Urinary bladder (tissue), 4 donors: ENCODE data around the gene NCF4. TPM values are rescaled to one million over a fixed set of nuclear protein-coding genes. Genes with fewer than 3 reads are reported as not detected.

ENCODE experiments used
- DNase-seq: peaks from one replicate; pipeline ENCODE4 v3.0.0-alpha.2; 2015; ENCODE audit errors: extremely low spot score
- H3K27ac ChIP-seq: one replicate; pipeline ENCODE4 v1.5.1; 2013; ENCODE audit warnings: low read depth, mild to moderate bottlenecking, moderate library complexity
- H3K36me3 ChIP-seq: one replicate; pipeline ENCODE4 v1.6.1; 2013; ENCODE audit warnings: mild to moderate bottlenecking, moderate library complexity; ENCODE audit not compliant: insufficient read depth
- H3K4me1 ChIP-seq: one replicate; pipeline ENCODE4 v1.6.1; 2013; ENCODE audit warnings: mild to moderate bottlenecking, moderate library complexity; ENCODE audit not compliant: insufficient read depth
- H3K4me3 ChIP-seq: one replicate; pipeline ENCODE4 v1.5.1; 2013; ENCODE audit warnings: low read depth, low read length
- WGBS: extraction: QIAGEN DNeasy Blood & Tissue Kit; methylation state at CpG from one replicate; pipeline ENCODE4 v1.1.7; 2013; 5-methylcytosine and 5-hydroxymethylcytosine counted together
- polyA plus RNA-seq: library from polyadenylated mRNA; stranded (reverse); fragments of 200-250 nt; gene quantifications from one replicate; pipeline ENCODE4 v1.2.3, GENCODE V29; 2013
- total RNA-seq: library from RNA; depleted of rRNA; stranded (reverse); fragments of >200 nt; gene quantifications from one replicate; pipeline ENCODE4 v1.2.3, GENCODE V29; 2014
- donor health status: healthy with polysubstance abuse.
- donor health status: healthy.

Gene NCF4
- total and polyA plus RNA-seq, 2 donors = 9.7 to 11.9 TPM

DNA sequence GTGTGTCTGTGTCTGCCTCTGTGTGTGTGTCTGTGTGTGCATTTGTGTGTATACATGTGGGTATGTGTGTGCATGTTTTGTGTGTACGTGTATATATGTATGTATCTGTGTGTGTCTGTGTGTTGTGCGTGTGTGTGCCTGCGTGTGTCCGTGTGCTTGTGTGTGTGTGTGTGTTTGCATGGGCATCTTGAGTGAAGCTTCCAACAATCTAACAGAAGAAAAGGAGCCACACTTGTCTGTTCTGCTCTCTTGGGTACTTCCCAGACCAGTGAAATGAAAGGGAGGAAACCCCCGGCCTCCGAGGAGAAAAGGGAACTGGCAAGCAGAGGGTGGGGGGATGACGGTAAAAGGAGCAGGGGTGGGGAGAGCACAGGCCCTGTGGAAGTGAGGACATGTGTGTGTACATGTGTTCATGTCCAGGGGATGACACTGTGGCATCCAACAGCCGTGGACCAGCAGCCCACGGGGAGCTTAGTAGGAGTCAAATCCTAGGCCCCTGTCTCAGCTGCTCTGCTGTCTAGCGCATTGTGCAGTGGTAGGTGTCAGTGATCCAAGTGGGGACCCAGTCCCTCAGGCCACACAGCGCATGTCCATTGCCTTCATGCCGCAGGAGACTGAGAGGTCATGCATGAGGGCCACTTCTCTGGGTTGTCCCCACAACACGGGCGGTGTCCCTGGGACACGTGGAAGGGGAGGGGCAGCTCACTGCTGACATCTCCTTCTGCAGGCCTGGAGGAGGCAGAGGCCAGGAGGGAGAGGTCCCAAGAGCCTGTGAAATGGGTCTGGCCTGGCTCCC, 60.7 kb downstream of the NCF4 start:
- no peaks in the 10 kb centered on the region for H3K4me1 ChIP-seq
- H3K4me3 ChIP-seq = no peak overlapping the region
- H3K27ac ChIP-seq = no peak overlapping the region
- no peak for DNase-seq
- WGBS = 63% methylated on average over 15 of the region's 15 CpGs
- no peaks in the 10 kb centered on the region for H3K36me3 ChIP-seq

DNA sequence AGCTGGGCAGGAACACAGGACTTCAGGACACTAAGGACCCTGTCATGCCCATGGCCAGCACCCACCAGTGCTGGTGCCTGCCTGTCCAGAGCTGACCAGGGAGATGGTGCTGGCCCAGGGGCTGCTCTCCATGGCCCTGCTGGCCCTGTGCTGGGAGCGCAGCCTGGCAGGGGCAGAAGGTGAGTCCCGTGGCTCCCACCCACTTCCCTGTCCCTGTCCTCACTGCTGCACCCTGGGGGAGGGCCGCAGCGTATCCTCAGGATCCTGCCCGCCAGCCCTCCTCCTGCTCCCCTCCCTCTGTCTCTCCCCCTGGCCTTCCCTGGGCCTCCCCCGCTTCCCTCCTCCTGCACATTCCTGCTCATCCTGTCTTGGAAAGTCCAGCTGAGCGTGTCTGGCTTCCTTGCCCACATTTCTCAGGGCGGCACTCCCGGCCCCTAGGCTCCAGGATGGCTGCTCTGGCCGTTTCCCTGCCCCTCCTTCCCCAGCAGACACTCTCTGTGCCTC, 61.4 kb downstream of the NCF4 start:
- H3K27ac ChIP-seq = no peak overlapping the region
- 39% methylated on average over 10 of the region's 10 CpGs for WGBS
- no peak for DNase-seq
- no peak overlapping the region for H3K4me3 ChIP-seq
- H3K4me1 ChIP-seq = no peaks in the 10 kb centered on the region
- H3K36me3 ChIP-seq = no peaks in the 10 kb centered on the region

DNA sequence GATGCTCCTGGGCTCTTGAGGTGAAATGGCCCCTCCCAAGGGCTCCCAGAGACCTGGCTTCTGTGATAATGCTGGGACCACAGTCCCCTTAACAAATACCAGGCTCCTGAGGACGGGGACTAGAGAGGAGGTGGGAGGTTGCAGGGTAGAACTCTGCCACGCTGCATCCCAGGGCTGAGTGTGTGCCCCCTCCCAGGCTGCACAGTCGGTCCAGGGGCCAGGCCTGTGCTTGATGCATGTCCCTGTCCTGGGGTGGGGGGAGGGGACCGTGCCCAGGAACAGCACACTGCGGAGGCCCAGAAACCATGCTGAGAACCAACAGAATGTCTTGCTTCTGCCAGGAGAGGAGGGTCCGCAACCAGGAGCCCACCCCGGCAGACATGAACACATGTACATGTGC, 61.9 kb downstream of the NCF4 start:
- H3K4me1 ChIP-seq = no peaks in the 10 kb centered on the region
- H3K4me3 ChIP-seq = no peak overlapping the region
- no peaks in the 10 kb centered on the region for H3K36me3 ChIP-seq
- no peak overlapping the region for H3K27ac ChIP-seq
- no peak for DNase-seq
- 65% methylated on average over 7 of the region's 7 CpGs for WGBS

DNA sequence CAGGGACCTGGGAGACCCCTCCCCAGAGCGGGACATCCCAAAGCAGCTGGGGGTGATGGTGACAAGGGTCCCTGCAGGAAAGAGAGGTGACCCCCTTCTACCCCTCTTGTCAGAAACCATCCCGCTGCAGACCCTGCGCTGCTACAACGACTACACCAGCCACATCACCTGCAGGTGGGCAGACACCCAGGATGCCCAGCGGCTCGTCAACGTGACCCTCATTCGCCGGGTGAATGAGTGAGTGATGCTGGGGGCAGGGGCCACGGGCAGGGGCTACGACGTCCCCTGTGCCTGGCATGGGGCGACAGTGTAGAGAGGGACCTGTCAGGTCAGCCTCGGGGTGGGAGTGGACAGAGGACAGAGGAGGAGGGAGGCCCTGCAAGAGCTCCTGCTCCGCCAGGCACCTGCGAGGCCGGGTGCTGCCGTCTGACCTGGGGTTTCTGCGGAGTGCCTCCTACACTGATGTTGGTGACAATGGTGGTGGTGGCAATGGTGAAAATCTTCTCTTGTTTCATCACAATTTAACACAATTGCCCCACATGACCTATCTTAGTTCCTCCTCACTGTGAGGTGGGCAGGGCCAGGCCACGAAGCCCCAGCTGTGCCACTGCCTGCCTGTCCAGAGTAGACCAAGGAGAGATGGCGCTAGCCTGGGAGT, 62.5 kb downstream of the NCF4 start:
- no peak for DNase-seq
- 88% methylated on average over 21 of the region's 21 CpGs for WGBS
- no peaks in the 10 kb centered on the region for H3K4me1 ChIP-seq
- H3K36me3 ChIP-seq = no peaks in the 10 kb centered on the region
- H3K4me3 ChIP-seq = no peak overlapping the region
- no peak overlapping the region for H3K27ac ChIP-seq

DNA sequence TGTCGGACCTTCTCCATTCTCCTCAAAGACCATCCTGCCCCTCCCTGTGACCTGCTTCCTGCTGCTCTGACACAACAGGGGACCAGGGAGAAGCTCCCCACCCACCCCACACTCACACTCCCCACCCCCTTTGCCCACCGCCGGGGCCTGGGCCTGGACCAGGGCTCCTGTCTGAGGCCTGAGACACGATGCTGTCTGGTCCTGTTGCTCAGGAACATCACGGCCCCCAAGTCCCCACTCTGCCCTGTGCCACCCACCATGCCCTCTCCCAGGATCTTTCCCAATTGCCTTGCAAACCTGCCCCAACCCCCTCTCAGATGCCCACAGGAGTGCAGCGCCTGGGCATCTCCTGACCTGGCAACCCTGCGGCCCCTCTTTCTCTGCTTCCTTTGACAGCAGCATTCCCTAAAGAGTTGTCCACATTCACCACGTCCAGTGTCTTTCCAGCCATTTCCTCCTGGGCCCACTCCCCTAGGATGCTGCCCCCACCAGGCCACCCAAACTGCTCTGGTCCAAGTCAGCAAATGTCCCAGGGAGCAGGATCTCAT, 63.4 kb downstream of the NCF4 start:
- Histone ChIP-seq H3K4me3 (no peak overlapping the region), H3K27ac (no peak overlapping the region), H3K4me1 (no peaks in the 10 kb centered on the region), H3K36me3 (no peaks in the 10 kb centered on the region)
- no peak for DNase-seq
- 86% methylated on average over 8 of the region's 8 CpGs for WGBS

DNA sequence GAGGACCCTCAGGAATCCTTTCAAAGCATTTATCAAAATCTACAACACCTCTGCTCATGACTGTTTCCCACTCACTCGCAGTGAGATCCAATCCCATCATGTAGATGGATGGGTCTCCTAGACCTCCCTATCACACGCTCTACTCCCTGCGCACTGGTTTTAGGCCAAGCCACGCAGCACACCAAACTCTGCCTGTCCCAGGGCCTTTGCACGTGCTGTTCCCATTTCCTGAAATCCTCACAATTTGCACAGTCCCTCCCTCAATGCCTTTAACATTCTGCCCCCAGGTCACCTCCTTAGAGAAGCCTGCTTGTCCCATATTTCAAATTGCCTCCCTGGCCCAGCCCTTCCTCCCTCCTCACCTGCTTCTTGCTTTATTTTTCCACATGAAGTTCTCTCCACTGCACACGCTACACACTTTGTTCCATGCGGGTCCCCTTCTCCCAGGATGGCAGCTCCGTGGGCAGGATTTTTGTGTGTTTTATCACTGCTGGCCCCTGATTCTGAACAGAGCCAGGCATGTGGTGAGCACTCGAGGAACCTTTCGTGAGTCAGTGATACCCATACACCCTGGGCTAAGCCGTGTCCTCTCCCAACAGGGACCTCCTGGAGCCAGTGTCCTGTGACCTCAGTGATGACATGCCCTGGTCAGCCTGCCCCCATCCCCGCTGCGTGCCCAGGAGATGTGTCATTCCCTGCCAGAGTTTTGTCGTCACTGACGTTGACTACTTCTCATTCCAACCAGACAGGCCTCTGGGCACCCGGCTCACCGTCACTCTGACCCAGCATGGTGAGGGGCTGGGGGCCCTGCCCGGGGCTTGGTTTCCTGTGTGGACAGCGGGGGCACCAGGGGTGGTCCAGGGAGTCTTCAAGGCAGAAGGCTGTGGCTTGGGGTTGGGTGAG, 64.8 kb downstream of the NCF4 start:
- WGBS = 84% methylated on average over 19 of the region's 19 CpGs
- H3K4me3 ChIP-seq = no peak overlapping the region
- H3K4me1 ChIP-seq = no peaks in the 10 kb centered on the region
- DNase-seq = no peak
- H3K27ac ChIP-seq = no peak overlapping the region
- H3K36me3 ChIP-seq = no peaks in the 10 kb centered on the region

DNA sequence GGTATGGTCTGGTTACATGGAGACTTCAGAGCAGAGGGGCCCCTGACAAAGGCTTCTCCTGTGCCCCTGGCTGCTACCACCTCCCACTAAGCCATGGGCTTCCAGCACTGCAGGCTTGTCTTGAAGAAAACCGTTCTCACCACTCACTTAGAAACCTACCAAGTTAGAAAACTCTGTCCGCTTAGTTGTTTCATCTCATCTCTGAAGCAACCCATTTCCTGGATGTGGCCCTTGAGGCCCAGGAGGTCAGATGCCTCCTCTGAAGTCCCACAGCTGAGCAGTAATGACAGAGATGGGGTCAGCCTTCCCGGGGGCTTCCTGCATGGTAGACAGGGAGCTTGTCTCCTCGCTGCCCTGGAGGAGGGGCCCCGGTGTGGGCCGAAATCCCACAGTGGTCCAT, 65.5 kb downstream of the NCF4 start:
- Histone ChIP-seq H3K36me3 (no peaks in the 10 kb centered on the region), H3K4me1 (no peaks in the 10 kb centered on the region), H3K4me3 (no peak overlapping the region), H3K27ac (no peak overlapping the region)
- DNase-seq = no peak
- WGBS = 87% methylated on average over 6 of the region's 6 CpGs

DNA sequence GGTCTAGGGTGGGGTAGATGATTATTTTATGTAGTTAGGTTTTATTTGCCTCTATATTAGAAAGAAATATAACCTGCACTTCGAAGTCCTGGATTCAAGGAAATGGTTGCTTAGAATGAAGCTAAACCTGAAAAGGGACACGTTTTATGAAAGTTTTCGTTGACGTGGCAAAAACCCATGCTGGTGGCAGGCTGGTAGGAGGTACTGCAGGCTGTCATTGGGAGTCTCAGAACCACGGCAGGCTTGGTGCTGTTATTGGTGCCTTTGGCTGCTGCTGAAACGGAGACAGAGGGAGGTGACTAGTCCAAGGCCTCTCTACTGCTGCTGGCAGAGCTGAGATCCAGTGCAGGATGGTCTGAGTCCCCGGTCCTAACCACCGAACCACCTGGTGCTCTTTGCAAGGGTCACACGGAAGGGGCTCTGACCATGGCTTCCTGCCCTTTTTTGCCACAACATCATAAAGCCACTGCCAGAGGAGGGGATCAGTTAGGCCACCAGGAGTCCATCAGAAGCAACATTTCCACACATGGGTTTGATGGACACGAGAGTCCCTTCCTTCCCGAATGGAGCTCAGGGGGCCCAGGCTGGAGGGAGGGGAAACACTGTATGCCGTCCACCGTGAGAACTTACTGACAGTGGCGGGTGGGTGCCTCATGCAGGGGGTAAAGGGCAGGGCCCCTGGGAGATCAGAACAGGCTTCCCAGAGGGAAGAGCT, 66.1 kb downstream of the NCF4 start:
- WGBS = 66% methylated on average over 14 of the region's 14 CpGs
- Histone ChIP-seq H3K27ac (no peak overlapping the region), H3K4me3 (no peak overlapping the region), H3K4me1 (no peaks in the 10 kb centered on the region), H3K36me3 (no peaks in the 10 kb centered on the region)
- no peak for DNase-seq

Other genes with a start within 250 kb of the NCF4 start
- not detected for gene CACNG2, start 157.3 kb upstream of the NCF4 start, total RNA-seq
- not detected for gene CACNG2, start 157.3 kb upstream of the NCF4 start, polyA plus RNA-seq
- gene IFT27, start 84.9 kb upstream of the NCF4 start, total RNA-seq = 20.2 TPM
- 27.2 TPM for gene IFT27, start 84.9 kb upstream of the NCF4 start, polyA plus RNA-seq
- gene PVALB, start 44.0 kb upstream of the NCF4 start, total RNA-seq = 2.2 TPM
- 2.7 TPM for gene PVALB, start 44.0 kb upstream of the NCF4 start, polyA plus RNA-seq
- 5.3 TPM for gene CSF2RB, start 52.6 kb downstream of the NCF4 start, total RNA-seq
- 4.1 TPM for gene CSF2RB, start 52.6 kb downstream of the NCF4 start, polyA plus RNA-seq
- gene TST, start 158.4 kb downstream of the NCF4 start, total RNA-seq = 19.4 TPM
- 48.8 TPM for gene TST, start 158.4 kb downstream of the NCF4 start, polyA plus RNA-seq
- gene MPST, start 158.7 kb downstream of the NCF4 start, total RNA-seq = 44.1 TPM
- gene MPST, start 158.7 kb downstream of the NCF4 start, polyA plus RNA-seq = 123 TPM
- 13.8 TPM for gene KCTD17, start 190.7 kb downstream of the NCF4 start, total RNA-seq
- gene KCTD17, start 190.7 kb downstream of the NCF4 start, polyA plus RNA-seq = 36.1 TPM
- not detected for gene TMPRSS6, start 248.7 kb downstream of the NCF4 start, total RNA-seq
- 0.04 TPM for gene TMPRSS6, start 248.7 kb downstream of the NCF4 start, polyA plus RNA-seq